ENCODE measurements around the gene NDRG4. TPM values are rescaled to one million over a fixed set of nuclear protein-coding genes. Genes with fewer than 3 reads are reported as not detected.
A peak's percentile ranks its signal among the peaks of the same experiment; 100 is the strongest.

NDRG4 gene, protein sequence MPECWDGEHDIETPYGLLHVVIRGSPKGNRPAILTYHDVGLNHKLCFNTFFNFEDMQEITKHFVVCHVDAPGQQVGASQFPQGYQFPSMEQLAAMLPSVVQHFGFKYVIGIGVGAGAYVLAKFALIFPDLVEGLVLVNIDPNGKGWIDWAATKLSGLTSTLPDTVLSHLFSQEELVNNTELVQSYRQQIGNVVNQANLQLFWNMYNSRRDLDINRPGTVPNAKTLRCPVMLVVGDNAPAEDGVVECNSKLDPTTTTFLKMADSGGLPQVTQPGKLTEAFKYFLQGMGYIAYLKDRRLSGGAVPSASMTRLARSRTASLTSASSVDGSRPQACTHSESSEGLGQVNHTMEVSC
- 507 and 592 TPM in 2 replicates for polyA plus RNA-seq
- polyA minus RNA-seq = 346 and 414 TPM in 2 replicates

GRCh38 chr16:58499615-58500351 is at the start of gene NDRG4:
TSS of gene NDRG4 (plus strand) at chr16:58500143. CDS start at chr16:58500249, 106 bp downstream.
- H3K4me2 ChIP-seq (ENCODE audit: low read length) = peak within 1 kb of the TSS; percentile 77
- no peaks in the 10 kb centered on the region for H3K36me3 ChIP-seq (ENCODE audit: insufficient read depth, low read length)
- H3K27ac ChIP-seq (ENCODE audit: low read length) = peak within 1 kb of the TSS; percentile 100
- peak within 1 kb of the TSS; percentile 48 for H2AFZ ChIP-seq (ENCODE audit: low read depth, low read length)
- peak within 1 kb of the TSS; percentile 76 for H3K4me3 ChIP-seq (ENCODE audit: low read length)
- H3K27me3 ChIP-seq (ENCODE audit: insufficient read depth, low read depth, low read length) = no peaks in the 10 kb centered on the region
- H3K79me2 ChIP-seq (replicated peaks; ENCODE audit: insufficient read depth, low read length) = peaks cover 41% of the 10 kb centered on the region
- H3K9me3 ChIP-seq (ENCODE audit: low read length) = no peaks in the 10 kb centered on the region
- H4K20me1 ChIP-seq (ENCODE audit: insufficient read depth) = peaks cover 4% of the 10 kb centered on the region
- H3K9me2 ChIP-seq (ENCODE audit: insufficient read depth, low read length) = no peaks in the 10 kb centered on the region
- TF ChIP-seq, protein P1, sequence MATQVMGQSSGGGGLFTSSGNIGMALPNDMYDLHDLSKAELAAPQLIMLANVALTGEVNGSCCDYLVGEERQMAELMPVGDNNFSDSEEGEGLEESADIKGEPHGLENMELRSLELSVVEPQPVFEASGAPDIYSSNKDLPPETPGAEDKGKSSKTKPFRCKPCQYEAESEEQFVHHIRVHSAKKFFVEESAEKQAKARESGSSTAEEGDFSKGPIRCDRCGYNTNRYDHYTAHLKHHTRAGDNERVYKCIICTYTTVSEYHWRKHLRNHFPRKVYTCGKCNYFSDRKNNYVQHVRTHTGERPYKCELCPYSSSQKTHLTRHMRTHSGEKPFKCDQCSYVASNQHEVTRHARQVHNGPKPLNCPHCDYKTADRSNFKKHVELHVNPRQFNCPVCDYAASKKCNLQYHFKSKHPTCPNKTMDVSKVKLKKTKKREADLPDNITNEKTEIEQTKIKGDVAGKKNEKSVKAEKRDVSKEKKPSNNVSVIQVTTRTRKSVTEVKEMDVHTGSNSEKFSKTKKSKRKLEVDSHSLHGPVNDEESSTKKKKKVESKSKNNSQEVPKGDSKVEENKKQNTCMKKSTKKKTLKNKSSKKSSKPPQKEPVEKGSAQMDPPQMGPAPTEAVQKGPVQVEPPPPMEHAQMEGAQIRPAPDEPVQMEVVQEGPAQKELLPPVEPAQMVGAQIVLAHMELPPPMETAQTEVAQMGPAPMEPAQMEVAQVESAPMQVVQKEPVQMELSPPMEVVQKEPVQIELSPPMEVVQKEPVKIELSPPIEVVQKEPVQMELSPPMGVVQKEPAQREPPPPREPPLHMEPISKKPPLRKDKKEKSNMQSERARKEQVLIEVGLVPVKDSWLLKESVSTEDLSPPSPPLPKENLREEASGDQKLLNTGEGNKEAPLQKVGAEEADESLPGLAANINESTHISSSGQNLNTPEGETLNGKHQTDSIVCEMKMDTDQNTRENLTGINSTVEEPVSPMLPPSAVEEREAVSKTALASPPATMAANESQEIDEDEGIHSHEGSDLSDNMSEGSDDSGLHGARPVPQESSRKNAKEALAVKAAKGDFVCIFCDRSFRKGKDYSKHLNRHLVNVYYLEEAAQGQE (IDR thresholded peaks at IDR 0.05; ENCODE audit: borderline replicate concordance) = peak; percentile 90
- TF ChIP-seq MXI1 (conservative IDR thresholded peaks at IDR 0.05; ENCODE audit: poor library complexity, severe bottlenecking) (peak; percentile 36), EZH2 (IDR thresholded peaks at IDR 0.05; ENCODE audit: borderline replicate concordance, insufficient read depth, low read length, poor library complexity, severe bottlenecking) (no peak), POLR2AphosphoS5 (IDR thresholded peaks at IDR 0.05) (peak; percentile 99), SMC3 (conservative IDR thresholded peaks at IDR 0.05; ENCODE audit: poor library complexity) (no peak), EP300 (conservative IDR thresholded peaks at IDR 0.05; ENCODE audit: poor library complexity, severe bottlenecking) (peak; percentile 33), TAF1 (IDR thresholded peaks at IDR 0.05; ENCODE audit: low read depth) (peak; percentile 97)
- peaks cover 16% of the 10 kb centered on the region for H3F3A ChIP-seq (ENCODE audit: insufficient read depth, low read length, poor library complexity, severe bottlenecking)
- H3K9ac ChIP-seq (ENCODE audit: low read length) = peak within 1 kb of the TSS; percentile 97

- no peak overlapping the region for H3K4me2 ChIP-seq (ENCODE audit: low read length)
- H3K79me2 ChIP-seq (replicated peaks; ENCODE audit: insufficient read depth, low read length) = no peaks in the 10 kb centered on the region
- H4K20me1 ChIP-seq (ENCODE audit: insufficient read depth) = no peaks in the 10 kb centered on the region
- no peaks in the 10 kb centered on the region for H3K27me3 ChIP-seq (ENCODE audit: insufficient read depth, low read depth, low read length)
- no peaks in the 10 kb centered on the region for H3K9me3 ChIP-seq (ENCODE audit: low read length)
- no peak overlapping the region for H2AFZ ChIP-seq (ENCODE audit: low read depth, low read length)
- H3K36me3 ChIP-seq (ENCODE audit: insufficient read depth, low read length) = no peaks in the 10 kb centered on the region
- H3K9ac ChIP-seq (ENCODE audit: low read length) = no peak overlapping the region
- H3K9me2 ChIP-seq (ENCODE audit: insufficient read depth, low read length) = no peaks in the 10 kb centered on the region
- H3K4me3 ChIP-seq (ENCODE audit: low read length) = no peak overlapping the region
- no peak overlapping the region for H3K27ac ChIP-seq (ENCODE audit: low read length)
- no peak for TF ChIP-seq EP300 (conservative IDR thresholded peaks at IDR 0.05; ENCODE audit: poor library complexity, severe bottlenecking)
- no peak for TF ChIP-seq MXI1 (conservative IDR thresholded peaks at IDR 0.05; ENCODE audit: poor library complexity, severe bottlenecking)
- no peak for TF ChIP-seq CTCF (IDR thresholded peaks at IDR 0.05; ENCODE audit: poor library complexity, severe bottlenecking)
- no peak for TF ChIP-seq TAF1 (IDR thresholded peaks at IDR 0.05; ENCODE audit: low read depth)
- TF ChIP-seq SMC3 (conservative IDR thresholded peaks at IDR 0.05; ENCODE audit: poor library complexity) = no peak
- TF ChIP-seq, protein P1 (IDR thresholded peaks at IDR 0.05; ENCODE audit: borderline replicate concordance) = no peak
- no peak for TF ChIP-seq EZH2 (IDR thresholded peaks at IDR 0.05; ENCODE audit: borderline replicate concordance, insufficient read depth, low read length, poor library complexity, severe bottlenecking)
- no peak for TF ChIP-seq POLR2AphosphoS5 (IDR thresholded peaks at IDR 0.05)
- no peak for TF ChIP-seq RAD21 (conservative IDR thresholded peaks at IDR 0.05)
- H3F3A ChIP-seq (ENCODE audit: insufficient read depth, low read length, poor library complexity, severe bottlenecking) = no peaks in the 10 kb centered on the region
These were observed 49.4 kb upstream of the NDRG4 start for GRCh38 chr16:58450590-58450989.

All from neural cell (in vitro differentiated cells).